ENCODE data around the gene ANAPC16. TPM values are rescaled to one million over a fixed set of nuclear protein-coding genes. Genes with fewer than 3 reads are reported as not detected.

The ANAPC16 gene
- polyA plus RNA-seq, 2 of the 4 experiments (the other 2 are of a cell fraction) = 75.1 to 165 TPM

GRCh38 chr10:72241691-72242252, 26.0 kb downstream of the ANAPC16 start:
- ATAC-seq (no peak), FAIRE-seq (no peak), DNase-seq (ENCODE audit: low read depth in 1 of 2, low spot score in 1 of 2) (no peak)
- H3K27ac ChIP-seq = peak overlapping the region; percentile 99 to 100
- H3K4me3 ChIP-seq = no peak overlapping the region
- H3K4me2 ChIP-seq = no peak overlapping the region
- peaks cover 56% of the 10 kb centered on the region for H3K4me1 ChIP-seq
- POLR2A ChIA-PET = interaction anchor here (0.6 to 3.6 kb wide), 3 partner anchors 9 to 32 kb away, joined by 3 to 15 read pairs (median 3); partner anchors contain the start of gene DDIT4
- H3K9me3 ChIP-seq = no peaks in the 10 kb centered on the region
- TF ChIP-seq CTCF (IDR thresholded peaks at IDR 0.05) (no peak), TP53 (CRISPR knock-in tag; IDR thresholded peaks at IDR 0.05) (no peak), CHD4 (IDR thresholded peaks at IDR 0.05; ENCODE audit: borderline replicate concordance) (no peak), REST (IDR thresholded peaks at IDR 0.05) (no peak), ZNF302 (CRISPR knock-in tag; IDR thresholded peaks at IDR 0.05) (no peak), ESRRA (IDR thresholded peaks at IDR 0.05; ENCODE audit: borderline replicate concordance, low read length) (no peak), CHD2 (IDR thresholded peaks at IDR 0.05; ENCODE audit: low read length, partially characterized antibody) (no peak), HOXB13 (CRISPR knock-in tag; IDR thresholded peaks at IDR 0.05; ENCODE audit: low read depth) (no peak), JUNB (IDR thresholded peaks at IDR 0.05) (no peak), POLR2AphosphoS2 (conservative IDR thresholded peaks at IDR 0.05; ENCODE audit: low read length) (no peak), FOSL2 (IDR thresholded peaks at IDR 0.05) (no peak), FOSL2 (CRISPR knock-in tag; IDR thresholded peaks at IDR 0.05) (no peak)
- 82% methylated on average over 8 of the region's 8 CpGs for WGBS (ENCODE audit: missing lambda C conversion rate)
- CTCF ChIA-PET = interaction anchor here (0.6 to 1.5 kb wide), 6 partner anchors 12 to 1965 kb away, joined by 3 to 7 read pairs (median 4); no protein-coding TSS in a partner anchor

GRCh38 chr10:72242675-72243074, 26.9 kb downstream of the ANAPC16 start:
- peaks cover 59% of the 10 kb centered on the region for H3K4me1 ChIP-seq

More at GRCh38 chr10:72242675-72243074, 26.9 kb downstream of the ANAPC16 start:
- ChIA-PET CTCF (interaction anchor here (0.9 to 2.5 kb wide), 10 partner anchors 10 to 346 kb away, joined by 3 to 10 read pairs (median 4); no protein-coding TSS in a partner anchor), POLR2A (interaction anchor here (3.6 kb wide), 1 partner anchor 31 kb away, joined by 15 read pairs; the partner anchor contains the start of gene DDIT4)
- ATAC-seq (no peak), FAIRE-seq (no peak), DNase-seq (ENCODE audit: low read depth in 1 of 2, low spot score in 1 of 2) (no peak)
- Histone ChIP-seq H3K4me3 (no peak overlapping the region), H3K27ac (peak overlapping the region; percentile 99 to 100), H3K9me3 (no peaks in the 10 kb centered on the region), H3K4me2 (peak overlapping the region; percentile 72; the same call in 1 of the 3 replicates)
- 94% methylated on average over 4 of the region's 4 CpGs for WGBS (ENCODE audit: missing lambda C conversion rate)
- no peak for TF ChIP-seq CHD4 (IDR thresholded peaks at IDR 0.05; ENCODE audit: borderline replicate concordance)
- TF ChIP-seq REST (IDR thresholded peaks at IDR 0.05) = no peak
- TF ChIP-seq CTCF (IDR thresholded peaks at IDR 0.05) = no peak
- TF ChIP-seq TFCP2L1 (CRISPR knock-in tag; IDR thresholded peaks at IDR 0.05) = no peak
- no peak for TF ChIP-seq ZNF302 (CRISPR knock-in tag; IDR thresholded peaks at IDR 0.05)
- no peak for TF ChIP-seq ATOH8 (CRISPR knock-in tag; IDR thresholded peaks at IDR 0.05; ENCODE audit: low read depth)
- no peak for TF ChIP-seq KDM5A (IDR thresholded peaks at IDR 0.05)
- TF ChIP-seq NFE2L2 (conservative IDR thresholded peaks at IDR 0.05; ENCODE audit: low read length) = no peak
- no peak for TF ChIP-seq ZSCAN20 (CRISPR knock-in tag; IDR thresholded peaks at IDR 0.05)
- TF ChIP-seq CBX8 (IDR thresholded peaks at IDR 0.05) = no peak
- no peak for TF ChIP-seq MAX (IDR thresholded peaks at IDR 0.05)

All from A549 (cell line).